CD4-positive, alpha-beta T cell treated with Interleukin-4 for 1 hour (primary cell): Measurements from ENCODE around the gene KCNJ5.

Experiments used
- DNase-seq, 2 donors: peaks; one replicate each; pipeline ENCODE4 v3.0.0-alpha.2; 2020 to 2022

The KCNJ5 gene

DNA sequence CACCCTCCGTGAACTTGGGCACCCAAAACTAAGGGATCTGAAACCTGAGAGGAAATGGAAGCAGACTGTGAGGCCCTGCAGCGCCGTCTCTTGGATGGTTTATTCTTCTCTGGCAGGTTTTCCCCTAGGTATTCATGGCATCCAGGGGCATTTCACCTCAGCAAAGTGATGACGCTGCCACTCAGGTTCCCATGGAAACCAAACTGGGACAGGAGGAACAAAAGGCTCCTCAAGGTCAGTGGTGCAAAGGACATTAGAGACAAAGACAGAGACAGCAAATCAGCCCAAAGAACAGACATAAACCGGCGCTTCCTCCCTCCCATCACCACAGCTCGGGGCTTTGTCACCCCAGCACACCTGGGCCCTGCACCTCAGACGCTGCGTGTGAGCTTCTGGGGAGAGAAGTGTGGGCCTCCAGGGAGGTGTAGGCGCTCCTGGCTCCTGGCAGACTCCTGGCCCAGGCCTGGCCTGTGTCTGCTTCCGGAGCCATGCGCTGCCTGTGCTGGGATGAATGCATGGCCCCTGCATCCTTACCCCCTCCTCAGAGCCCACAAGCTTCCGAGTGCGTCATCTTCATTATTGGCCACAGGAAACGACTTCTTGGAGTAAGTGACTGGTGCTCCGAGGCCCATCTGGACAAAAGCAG is 45.6 kb downstream of the KCNJ5 start:
- no peak for DNase-seq

DNA sequence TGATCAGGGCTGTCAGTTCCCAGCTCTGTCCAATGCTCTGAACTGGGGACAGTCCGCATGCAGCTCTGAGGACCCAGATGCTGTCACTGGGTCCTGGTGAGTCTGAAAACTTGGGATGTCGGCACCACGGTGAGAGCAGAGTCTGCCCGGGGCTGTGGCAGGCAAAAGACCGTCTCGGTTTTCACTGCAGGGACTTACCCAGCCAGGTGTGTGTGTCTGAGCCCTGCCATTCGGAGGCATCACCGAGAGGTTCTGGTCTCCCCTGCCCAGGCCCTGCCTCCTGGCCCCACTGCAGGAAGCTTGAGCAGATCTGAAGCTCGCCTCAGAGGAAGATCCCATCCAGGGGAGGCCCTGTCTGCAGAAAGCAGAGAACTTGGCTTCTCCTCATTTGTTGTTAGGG is 46.3 kb downstream of the KCNJ5 start:
- no peak for DNase-seq

- no peak for DNase-seq
These were observed 47.2 kb downstream of the KCNJ5 start for GRCh38 chr11:128938156-128938885.

GRCh38 chr11:128939591-128939990 is 48.4 kb downstream of the KCNJ5 start:
- DNase-seq = no peak

- no peak for DNase-seq
These were observed 49.0 kb downstream of the KCNJ5 start for GRCh38 chr11:128940156-128940555.

- DNase-seq = no peak
These were observed 49.4 kb downstream of the KCNJ5 start for GRCh38 chr11:128940603-128941002.

DNA sequence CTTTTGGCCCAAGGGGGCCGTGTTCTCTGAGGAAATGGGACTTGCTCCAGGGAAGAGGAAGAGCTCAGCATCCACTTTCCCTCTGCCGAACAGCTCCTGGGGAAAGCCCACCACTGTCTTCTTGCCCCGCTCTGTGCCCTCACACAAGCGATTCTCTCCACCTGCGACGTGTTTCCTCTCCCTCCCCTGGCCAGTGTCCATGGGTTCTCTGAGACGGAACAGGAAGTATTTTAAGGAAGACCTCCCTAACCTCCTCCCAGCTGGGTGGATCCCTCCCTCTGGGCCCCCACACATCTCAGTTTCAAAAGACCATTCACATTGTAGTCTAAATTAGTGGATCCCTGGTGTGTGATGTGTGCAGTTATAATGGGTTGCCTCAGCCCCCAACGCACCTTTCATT is 50.0 kb downstream of the KCNJ5 start:
- DNase-seq = no peak

DNA sequence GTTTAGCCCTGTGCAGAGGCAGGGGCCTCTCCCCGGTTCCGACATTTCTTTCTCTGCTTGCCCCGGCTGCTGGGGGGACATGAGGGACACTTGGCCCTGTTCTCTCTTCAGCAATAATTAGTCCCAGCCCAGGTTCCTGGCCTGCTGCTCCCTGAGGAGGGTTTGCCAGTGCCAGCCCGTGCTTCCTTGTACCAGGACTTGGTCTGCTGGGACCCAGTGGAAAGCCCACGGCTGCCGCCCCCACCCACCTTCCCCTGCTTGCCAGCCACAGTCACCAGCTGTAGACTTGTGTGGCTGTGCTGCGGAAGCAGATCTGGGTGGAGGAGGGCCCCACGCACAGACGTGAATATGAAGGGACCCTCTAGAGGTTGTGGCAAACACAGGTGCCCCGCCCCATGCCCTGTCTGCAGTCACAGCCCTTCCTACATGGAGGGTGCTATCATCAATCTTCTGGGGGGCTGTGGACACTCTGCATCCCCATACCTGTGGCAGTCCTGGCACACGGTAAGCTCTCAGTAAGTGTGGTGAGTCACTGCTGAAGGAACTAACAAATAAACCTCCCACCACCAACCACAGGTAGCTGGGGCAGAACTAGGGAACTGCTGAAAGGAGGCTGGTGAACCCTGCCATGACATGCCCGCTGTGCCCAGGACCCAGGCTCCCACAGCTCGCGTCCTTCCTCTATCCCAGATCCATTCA is 50.6 kb downstream of the KCNJ5 start:
- no peak for DNase-seq

GRCh38 chr11:128942272-128942612 is 51.1 kb downstream of the KCNJ5 start:
- no peak for DNase-seq

- DNase-seq = no peak
These were observed 51.8 kb downstream of the KCNJ5 start, which contains the start of gene TP53AIP1 for GRCh38 chr11:128942817-128943427. TP53AIP1 (minus strand) TSS chr11:128942871; CDS start chr11:128937818, 5,053 bp downstream.

- DNase-seq = no peak
These were observed 52.3 kb downstream of the KCNJ5 start for GRCh38 chr11:128943428-128943976.

GRCh38 chr11:128946648-128947047 is 55.5 kb downstream of the KCNJ5 start:
- no peak for DNase-seq

- DNase-seq = no peak
These were observed 56.6 kb downstream of the KCNJ5 start for GRCh38 chr11:128947773-128948172.

- DNase-seq = no peak
These were observed 57.4 kb downstream of the KCNJ5 start for GRCh38 chr11:128948583-128948982.

- no peak for DNase-seq
These were observed 58.8 kb downstream of the KCNJ5 start for GRCh38 chr11:128949791-128950454.

DNA sequence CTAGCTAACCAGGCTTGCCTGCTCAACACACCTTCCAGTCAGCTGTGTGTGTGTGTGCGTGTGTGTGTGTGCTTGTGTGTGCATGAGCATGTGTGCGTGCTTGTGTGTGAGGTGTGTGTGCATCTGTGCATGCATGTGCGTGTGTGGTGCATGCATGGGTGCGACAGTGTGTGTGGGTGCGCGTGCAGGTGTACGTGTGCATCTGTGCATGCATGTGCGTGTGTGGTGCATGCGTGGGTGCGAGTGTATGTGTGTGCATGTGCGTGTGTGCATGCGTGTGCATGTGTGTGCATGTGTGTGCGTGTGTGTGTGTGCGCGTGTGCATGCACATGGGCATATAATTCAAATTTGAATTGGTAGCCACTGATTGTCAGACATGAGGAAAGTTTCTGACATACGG is 62.0 kb downstream of the KCNJ5 start:
- no peak for DNase-seq

DNA sequence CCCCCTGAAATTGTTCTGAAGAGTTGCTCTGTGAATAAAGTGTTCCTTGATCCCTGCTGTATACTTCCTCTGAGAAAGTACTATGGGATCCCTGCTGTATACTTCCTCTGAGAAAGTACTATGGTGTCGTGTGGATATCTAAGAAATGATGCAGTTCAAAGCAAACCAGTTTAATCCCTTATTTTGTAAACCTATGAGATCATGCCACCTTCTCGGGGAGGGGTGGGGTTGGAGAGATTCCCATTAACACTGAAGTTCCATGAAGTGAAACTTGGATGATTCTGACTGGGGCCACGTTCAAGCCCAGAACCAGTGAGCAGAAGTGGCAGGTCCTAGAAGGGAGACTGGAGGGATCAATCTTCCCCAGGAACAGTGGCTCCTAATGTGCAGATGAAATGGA is 64.5 kb downstream of the KCNJ5 start:
- no peak for DNase-seq

DNA sequence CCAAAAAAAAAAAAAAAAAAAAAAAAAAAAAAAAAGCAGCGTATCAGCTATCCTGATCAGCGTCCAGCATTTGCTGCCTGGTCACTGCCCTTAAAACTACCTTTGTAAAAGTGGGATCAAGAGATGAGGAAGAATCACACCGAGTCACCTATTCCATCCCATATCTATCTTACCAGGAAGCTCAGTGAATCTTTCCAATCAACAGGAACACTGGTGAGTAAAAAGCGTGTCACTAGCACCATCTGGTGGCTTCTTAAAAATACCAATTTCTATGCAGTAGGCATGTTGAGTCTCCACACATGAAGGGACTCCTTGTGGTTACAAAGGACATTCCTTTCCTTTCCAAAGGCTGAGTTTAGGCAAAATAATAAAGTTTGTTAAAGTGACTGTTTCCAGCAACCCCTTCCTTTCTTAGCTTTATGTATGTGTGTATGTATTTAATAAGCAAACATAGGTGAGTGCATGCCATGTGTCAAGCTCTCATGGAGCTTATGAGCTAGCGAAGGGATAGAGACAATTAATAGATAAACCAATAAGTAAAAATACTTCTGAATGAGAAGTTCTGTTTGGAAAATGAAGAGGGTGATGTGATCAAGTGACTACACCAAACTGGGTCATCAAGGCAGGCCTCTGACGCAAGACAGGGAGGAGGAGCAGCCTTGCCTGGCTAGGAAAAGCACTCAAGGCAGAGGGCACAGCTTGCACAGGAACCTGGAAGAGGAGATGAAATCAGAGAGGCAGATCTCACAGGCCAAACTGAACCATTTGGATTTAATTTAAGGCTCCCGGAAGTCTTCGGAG is 65.4 kb downstream of the KCNJ5 start:
- peak in 1 of 2 donors; percentile 57 for DNase-seq

- DNase-seq = no peak
These were observed 66.0 kb downstream of the KCNJ5 start for GRCh38 chr11:128957202-128957482.

- no peak for DNase-seq
These were observed 70.5 kb downstream of the KCNJ5 start for GRCh38 chr11:128961645-128962044.

DNA sequence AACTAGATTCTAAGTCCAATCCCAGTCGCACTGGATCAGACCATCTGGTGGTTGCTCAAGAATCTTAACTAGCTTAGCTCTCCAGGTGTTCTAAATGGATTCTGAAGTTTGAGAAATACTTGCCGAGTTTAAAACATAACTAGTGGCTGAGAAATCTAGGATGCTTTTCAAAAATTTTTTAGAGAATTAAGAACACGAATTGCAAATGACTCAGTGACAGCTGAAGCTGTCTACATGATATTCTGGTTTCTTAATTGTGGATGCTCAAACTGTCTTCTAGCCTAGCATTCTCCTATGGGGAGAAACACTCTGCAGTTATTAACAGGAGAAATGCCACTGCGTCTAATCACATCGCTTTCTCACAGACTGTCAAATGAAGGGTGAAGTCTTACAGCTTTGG is 71.7 kb downstream of the KCNJ5 start:
- DNase-seq = no peak

- no peak for DNase-seq
These were observed 72.7 kb downstream of the KCNJ5 start for GRCh38 chr11:128963744-128964325.
